K562 (cell line): ENCODE measurements around the gene RPP25. TPM values are rescaled to one million over a fixed set of nuclear protein-coding genes. Genes with fewer than 3 reads are reported as not detected.

ENCODE experiments used
- CCNT2 ChIP-seq: IDR thresholded peaks from 2 replicates; pipeline ENCODE4 v1.6.1; 2011; ENCODE audit warnings: borderline replicate concordance, low read depth, mild to moderate bottlenecking, moderate library complexity, mixed read lengths, low read length; ENCODE audit not compliant: insufficient read length; ENCODE audit errors: extremely low read depth
- CTBP1 ChIP-seq: fragments of 450-650 bp; IDR thresholded peaks from 2 replicates; pipeline ENCODE4 v1.6.1; 2016; ENCODE audit warnings: borderline replicate concordance
- GABPA ChIP-seq: fragments of 200-800 bp; sonication (Bioruptor generic); conservative IDR thresholded peaks from 2 replicates; pipeline ENCODE4 v1.6.1; 2016; ENCODE audit warnings: low read depth, missing genetic modification characterization, missing compliant biosample characterization
- KAT8 ChIP-seq: fragments of 450-650 bp; IDR thresholded peaks from 2 replicates; pipeline ENCODE4 v1.6.1; 2016; ENCODE audit warnings: low read depth, mild to moderate bottlenecking
- MYC ChIP-seq, 2 experiments: fragments of 250-450 bp in 1 of 2; sonication (Bioruptor Pico) in 1 of 2; IDR thresholded peaks; 2 replicates each; pipeline versions ENCODE4 v1.5.1 to v1.6.1; 2012 to 2021; ENCODE audit warnings: low read depth in 2 of 2, borderline replicate concordance in 1 of 2, improper control_type of control experiment in 1 of 2, low read length in 1 of 2, mild to moderate bottlenecking in 1 of 2, moderate library complexity in 1 of 2
- NFIC ChIP-seq: fragments of 450-650 bp; IDR thresholded peaks from 2 replicates; pipeline ENCODE4 v1.6.1; 2017; ENCODE audit warnings: mild to moderate bottlenecking, inconsistent platforms
- NR3C1 ChIP-seq: sonication (generic); formaldehyde crosslinking; IDR thresholded peaks from 2 replicates; pipeline ENCODE4 v1.8.1; 2022; ENCODE audit warnings: missing genetic modification reagents
- POLR2H ChIP-seq: IDR thresholded peaks from 2 replicates; pipeline ENCODE4 v1.6.1; 2016; ENCODE audit warnings: missing genetic modification characterization, low read depth, mild to moderate bottlenecking, control low read depth, missing compliant biosample characterization, moderate library complexity
- RB1 ChIP-seq: fragments of 450-650 bp; IDR thresholded peaks from 2 replicates; pipeline ENCODE4 v1.6.1; 2017; ENCODE audit warnings: low read depth, mild to moderate bottlenecking
- SREBF1 ChIP-seq: fragments of 150-350 bp; IDR thresholded peaks from 2 replicates; pipeline ENCODE4 v1.6.1; 2014; ENCODE audit warnings: antibody characterized with exemption, low read depth, low read length, borderline replicate concordance
- ZBTB7A ChIP-seq: IDR thresholded peaks from 2 replicates; pipeline ENCODE4 v1.6.1; 2011; ENCODE audit warnings: low read depth, mild to moderate bottlenecking, low read length, moderate library complexity, borderline replicate concordance; ENCODE audit not compliant: control insufficient read depth
- ZKSCAN1 ChIP-seq: fragments of 150-350 bp; IDR thresholded peaks from 2 replicates; pipeline ENCODE4 v1.6.1; 2016; ENCODE audit warnings: low read depth, low read length
- polyA plus RNA-seq, 8 experiments: library from polyadenylated mRNA; depleted of rRNA in 4 of 8; stranded (reverse) in 5 of 8; unstranded in 3 of 8; fragments of >200 nt; fragmentation: Nextera tagmentation in 2 of 8; fragmentation: Illumina TruSeq in 1 of 8; extraction: Ambion mirVana in 2 of 8; extraction: Trizol in 1 of 8; gene quantifications; 2 replicates each; pipeline versions ENCODE4 v1.2.1 to v1.2.3, GENCODE V29; 2011 to 2014; ENCODE audit warnings: inconsistent platforms in 1 of 8, missing spikeins in 1 of 8
- total RNA-seq, 7 experiments: library from RNA; depleted of rRNA in 6 of 7; stranded (reverse); fragments of >200 nt in 6 of 7; fragmentation: Illumina TruSeq in 2 of 7; extraction: Trizol in 2 of 7; gene quantifications; 2 replicates each; pipeline versions ENCODE4 v1.2.1 to v1.2.3, GENCODE V29; 2011 to 2021; ENCODE audit warnings: low replicate concordance in 1 of 7
- TF ChIP-seq, protein P1 (sequence below): fragments of 250-450 bp; sonication (Bioruptor Pico); IDR thresholded peaks from 2 replicates; pipeline ENCODE4 v1.5.0; 2021
- TF ChIP-seq, protein P2 (sequence below): fragments of 450-650 bp; IDR thresholded peaks from 2 replicates; pipeline ENCODE4 v1.7.0; 2016; ENCODE audit warnings: borderline replicate concordance
- TF ChIP-seq, protein P3 (sequence below), 2 experiments: fragments of 450-650 bp; conservative IDR thresholded peaks; 2 replicates each; pipeline ENCODE4 v1.6.1; 2017; ENCODE audit warnings: mild to moderate bottlenecking in 2 of 2, moderate library complexity in 2 of 2
- TF ChIP-seq, protein P4 (sequence below): sonication (generic); formaldehyde crosslinking; IDR thresholded peaks from 2 replicates; pipeline ENCODE4 v1.8.0; 2022; ENCODE audit warnings: missing genetic modification reagents, mild to moderate bottlenecking, borderline replicate concordance
- TF ChIP-seq, protein P5 (sequence below): fragments of 450-650 bp; IDR thresholded peaks from 2 replicates; pipeline ENCODE4 v1.6.1; 2016; ENCODE audit warnings: borderline replicate concordance

Gene RPP25
- total and polyA plus RNA-seq, 9 of the 15 experiments (the other 6 are each of a cell fraction or from before 2014, with no cell fraction given) = 1.1 to 12.3 (median 5.6) TPM

DNA sequence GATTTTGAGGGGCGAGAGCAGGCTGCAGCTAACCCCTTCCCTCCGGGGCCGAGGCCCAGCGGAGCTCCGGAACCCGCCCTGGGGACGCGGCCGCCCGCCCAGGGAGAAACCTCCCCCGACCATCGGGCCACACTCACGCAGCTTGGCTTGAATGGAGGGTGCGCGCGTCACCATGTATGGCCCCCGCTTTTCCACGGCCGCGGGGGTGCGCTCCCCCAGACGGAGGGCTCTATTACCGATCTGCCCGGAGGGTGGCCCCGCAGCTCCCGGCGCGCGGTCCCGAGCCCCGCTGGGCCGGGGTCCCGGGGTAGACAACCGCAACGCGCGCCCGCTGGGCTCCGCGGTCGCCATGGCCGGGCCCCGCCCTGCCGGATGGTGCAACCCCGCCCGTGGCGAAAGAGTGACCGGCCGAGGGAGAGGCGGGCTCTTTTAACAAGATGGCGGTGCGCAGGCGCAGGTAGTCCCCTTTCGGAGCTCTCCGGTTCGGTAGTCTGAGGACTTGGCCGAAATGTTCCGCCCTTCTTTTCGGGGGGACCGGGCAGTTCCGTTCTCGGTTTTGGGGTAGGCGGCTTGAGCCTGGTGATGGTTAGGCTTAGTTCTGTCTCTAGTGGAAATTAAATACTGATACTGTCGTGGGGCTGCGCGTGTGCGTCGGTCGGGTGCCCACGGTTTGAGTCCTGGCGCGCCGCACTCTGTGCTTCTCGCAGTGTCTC is 50.0 kb downstream of the RPP25 start, which contains the start of gene FAM219B (continued):
- TF ChIP-seq MYC (IDR thresholded peaks at IDR 0.05; ENCODE audit: low read depth, low read length) (peak; percentile 71; the same call in 1 of the 2 replicates), MYC (CRISPR knock-in tag; IDR thresholded peaks at IDR 0.05; ENCODE audit: borderline replicate concordance, low read depth) (no peak), NFIC (0 out of 2 replicates have a peak, but pooled peaks have one; percentile 13), POLR2H (tag) (peak; percentile 57; the same call in 1 of the 2 replicates), SREBF1 (no peak), KAT8 (no peak), ZBTB7A (0 out of 2 replicates have a peak, but pooled peaks have one; percentile 51), CCNT2 (peak; percentile 87), NR3C1 (CRISPR knock-in tag) (no peak), CTBP1 (no peak), ZKSCAN1 (no peak), RB1 (peak; percentile 84), GABPA (peak; percentile 41; the same call in 1 of the 2 replicates)
- TF ChIP-seq, protein P1, sequence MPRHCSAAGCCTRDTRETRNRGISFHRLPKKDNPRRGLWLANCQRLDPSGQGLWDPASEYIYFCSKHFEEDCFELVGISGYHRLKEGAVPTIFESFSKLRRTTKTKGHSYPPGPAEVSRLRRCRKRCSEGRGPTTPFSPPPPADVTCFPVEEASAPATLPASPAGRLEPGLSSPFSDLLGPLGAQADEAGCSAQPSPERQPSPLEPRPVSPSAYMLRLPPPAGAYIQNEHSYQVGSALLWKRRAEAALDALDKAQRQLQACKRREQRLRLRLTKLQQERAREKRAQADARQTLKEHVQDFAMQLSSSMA (CRISPR knock-in tag) = no peak
- TF ChIP-seq, protein P2, sequence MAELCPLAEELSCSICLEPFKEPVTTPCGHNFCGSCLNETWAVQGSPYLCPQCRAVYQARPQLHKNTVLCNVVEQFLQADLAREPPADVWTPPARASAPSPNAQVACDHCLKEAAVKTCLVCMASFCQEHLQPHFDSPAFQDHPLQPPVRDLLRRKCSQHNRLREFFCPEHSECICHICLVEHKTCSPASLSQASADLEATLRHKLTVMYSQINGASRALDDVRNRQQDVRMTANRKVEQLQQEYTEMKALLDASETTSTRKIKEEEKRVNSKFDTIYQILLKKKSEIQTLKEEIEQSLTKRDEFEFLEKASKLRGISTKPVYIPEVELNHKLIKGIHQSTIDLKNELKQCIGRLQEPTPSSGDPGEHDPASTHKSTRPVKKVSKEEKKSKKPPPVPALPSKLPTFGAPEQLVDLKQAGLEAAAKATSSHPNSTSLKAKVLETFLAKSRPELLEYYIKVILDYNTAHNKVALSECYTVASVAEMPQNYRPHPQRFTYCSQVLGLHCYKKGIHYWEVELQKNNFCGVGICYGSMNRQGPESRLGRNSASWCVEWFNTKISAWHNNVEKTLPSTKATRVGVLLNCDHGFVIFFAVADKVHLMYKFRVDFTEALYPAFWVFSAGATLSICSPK = no peak
- TF ChIP-seq, protein P3, sequence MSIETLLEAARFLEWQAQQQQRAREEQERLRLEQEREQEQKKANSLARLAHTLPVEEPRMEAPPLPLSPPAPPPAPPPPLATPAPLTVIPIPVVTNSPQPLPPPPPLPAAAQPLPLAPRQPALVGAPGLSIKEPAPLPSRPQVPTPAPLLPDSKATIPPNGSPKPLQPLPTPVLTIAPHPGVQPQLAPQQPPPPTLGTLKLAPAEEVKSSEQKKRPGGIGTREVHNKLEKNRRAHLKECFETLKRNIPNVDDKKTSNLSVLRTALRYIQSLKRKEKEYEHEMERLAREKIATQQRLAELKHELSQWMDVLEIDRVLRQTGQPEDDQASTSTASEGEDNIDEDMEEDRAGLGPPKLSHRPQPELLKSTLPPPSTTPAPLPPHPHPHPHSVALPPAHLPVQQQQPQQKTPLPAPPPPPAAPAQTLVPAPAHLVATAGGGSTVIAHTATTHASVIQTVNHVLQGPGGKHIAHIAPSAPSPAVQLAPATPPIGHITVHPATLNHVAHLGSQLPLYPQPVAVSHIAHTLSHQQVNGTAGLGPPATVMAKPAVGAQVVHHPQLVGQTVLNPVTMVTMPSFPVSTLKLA (conservative IDR thresholded peaks at IDR 0.05) = peak; percentile 32 to 64
- TF ChIP-seq, protein P4, sequence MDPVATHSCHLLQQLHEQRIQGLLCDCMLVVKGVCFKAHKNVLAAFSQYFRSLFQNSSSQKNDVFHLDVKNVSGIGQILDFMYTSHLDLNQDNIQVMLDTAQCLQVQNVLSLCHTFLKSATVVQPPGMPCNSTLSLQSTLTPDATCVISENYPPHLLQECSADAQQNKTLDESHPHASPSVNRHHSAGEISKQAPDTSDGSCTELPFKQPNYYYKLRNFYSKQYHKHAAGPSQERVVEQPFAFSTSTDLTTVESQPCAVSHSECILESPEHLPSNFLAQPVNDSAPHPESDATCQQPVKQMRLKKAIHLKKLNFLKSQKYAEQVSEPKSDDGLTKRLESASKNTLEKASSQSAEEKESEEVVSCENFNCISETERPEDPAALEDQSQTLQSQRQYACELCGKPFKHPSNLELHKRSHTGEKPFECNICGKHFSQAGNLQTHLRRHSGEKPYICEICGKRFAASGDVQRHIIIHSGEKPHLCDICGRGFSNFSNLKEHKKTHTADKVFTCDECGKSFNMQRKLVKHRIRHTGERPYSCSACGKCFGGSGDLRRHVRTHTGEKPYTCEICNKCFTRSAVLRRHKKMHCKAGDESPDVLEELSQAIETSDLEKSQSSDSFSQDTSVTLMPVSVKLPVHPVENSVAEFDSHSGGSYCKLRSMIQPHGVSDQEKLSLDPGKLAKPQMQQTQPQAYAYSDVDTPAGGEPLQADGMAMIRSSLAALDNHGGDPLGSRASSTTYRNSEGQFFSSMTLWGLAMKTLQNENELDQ (CRISPR knock-in tag) = no peak
- TF ChIP-seq, protein P5, sequence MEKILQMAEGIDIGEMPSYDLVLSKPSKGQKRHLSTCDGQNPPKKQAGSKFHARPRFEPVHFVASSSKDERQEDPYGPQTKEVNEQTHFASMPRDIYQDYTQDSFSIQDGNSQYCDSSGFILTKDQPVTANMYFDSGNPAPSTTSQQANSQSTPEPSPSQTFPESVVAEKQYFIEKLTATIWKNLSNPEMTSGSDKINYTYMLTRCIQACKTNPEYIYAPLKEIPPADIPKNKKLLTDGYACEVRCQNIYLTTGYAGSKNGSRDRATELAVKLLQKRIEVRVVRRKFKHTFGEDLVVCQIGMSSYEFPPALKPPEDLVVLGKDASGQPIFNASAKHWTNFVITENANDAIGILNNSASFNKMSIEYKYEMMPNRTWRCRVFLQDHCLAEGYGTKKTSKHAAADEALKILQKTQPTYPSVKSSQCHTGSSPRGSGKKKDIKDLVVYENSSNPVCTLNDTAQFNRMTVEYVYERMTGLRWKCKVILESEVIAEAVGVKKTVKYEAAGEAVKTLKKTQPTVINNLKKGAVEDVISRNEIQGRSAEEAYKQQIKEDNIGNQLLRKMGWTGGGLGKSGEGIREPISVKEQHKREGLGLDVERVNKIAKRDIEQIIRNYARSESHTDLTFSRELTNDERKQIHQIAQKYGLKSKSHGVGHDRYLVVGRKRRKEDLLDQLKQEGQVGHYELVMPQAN = peak; percentile 68; the same call in 1 of the 2 replicates
